BLaER1 (cell line): Measurements from ENCODE around the gene ARID3A.

ENCODE experiments used
- H3K27ac ChIP-seq: shearing (Covaris generic); formaldehyde crosslinking; 2 replicates; pipeline ENCODE4 v1.8.1; 2022
- H3K27me3 ChIP-seq: shearing (Covaris generic); formaldehyde crosslinking; 2 replicates; pipeline ENCODE4 v1.8.1; 2022
- H3K36me3 ChIP-seq: shearing (Covaris generic); formaldehyde crosslinking; 2 replicates; pipeline ENCODE4 v1.8.1; 2022
- H3K4me1 ChIP-seq: shearing (Covaris generic); formaldehyde crosslinking; 2 replicates; pipeline ENCODE4 v1.8.1; 2022
- H3K4me2 ChIP-seq: shearing (Covaris generic); formaldehyde crosslinking; 2 replicates; pipeline ENCODE4 v1.8.1; 2022
- H3K4me3 ChIP-seq: shearing (Covaris generic); formaldehyde crosslinking; 2 replicates; pipeline ENCODE4 v1.8.1; 2022
- H3K9ac ChIP-seq: shearing (Covaris generic); formaldehyde crosslinking; 2 replicates; pipeline ENCODE4 v1.8.1; 2022
- H3K9me3 ChIP-seq: shearing (Covaris generic); formaldehyde crosslinking; 2 replicates; pipeline ENCODE4 v1.8.1; 2022
- H4K20me1 ChIP-seq: shearing (Covaris generic); formaldehyde crosslinking; 2 replicates; pipeline ENCODE4 v1.8.1; 2022
- Cebpa-rat ChIP-seq: shearing (Covaris generic); IDR thresholded peaks from 2 replicates; pipeline ENCODE4 v1.8.1; 2022

ARID3A gene

GRCh38 chr19:1006711-1007398 lies 81.0 kb downstream of the ARID3A start:
- Histone ChIP-seq H3K9me3 (no peaks in the 10 kb centered on the region), H3K4me3 (no peak overlapping the region), H3K9ac (no peak overlapping the region), H4K20me1 (peaks cover 44% of the 10 kb centered on the region), H3K27me3 (peaks cover 17% of the 10 kb centered on the region), H3K4me2 (no peak overlapping the region), H3K4me1 (peaks cover under 1% of the 10 kb centered on the region; the same call in 1 of the 2 replicates), H3K36me3 (peaks cover 44% of the 10 kb centered on the region), H3K27ac (no peak overlapping the region)
- TF ChIP-seq Cebpa-rat: no peak

GRCh38 chr19:1007399-1008251 lies 81.8 kb downstream of the ARID3A start:
- Histone ChIP-seq H3K4me1 (no peaks in the 10 kb centered on the region), H3K4me3 (no peak overlapping the region), H3K27me3 (peaks cover 10% of the 10 kb centered on the region), H3K27ac (no peak overlapping the region), H3K4me2 (no peak overlapping the region), H3K36me3 (peaks cover 51% of the 10 kb centered on the region), H3K9ac (no peak overlapping the region), H3K9me3 (no peaks in the 10 kb centered on the region), H4K20me1 (peaks cover 50% of the 10 kb centered on the region)
- TF ChIP-seq Cebpa-rat: no peak

- H3K4me2 ChIP-seq: no peak overlapping the region
- peaks cover 60% of the 10 kb centered on the region for H3K36me3 ChIP-seq
- H4K20me1 ChIP-seq: peaks cover 54% of the 10 kb centered on the region
- no peak overlapping the region for H3K9ac ChIP-seq
- H3K4me1 ChIP-seq: no peaks in the 10 kb centered on the region
- TF ChIP-seq Cebpa-rat: no peak
- no peak overlapping the region for H3K4me3 ChIP-seq
- peaks cover 3% of the 10 kb centered on the region for H3K27me3 ChIP-seq
- H3K27ac ChIP-seq: no peak overlapping the region
- no peaks in the 10 kb centered on the region for H3K9me3 ChIP-seq
Observed at GRCh38 chr19:1008268-1009040, 82.6 kb downstream of the ARID3A start.

- Histone ChIP-seq H3K9me3 (no peaks in the 10 kb centered on the region), H3K4me2 (no peak overlapping the region), H3K27me3 (no peaks in the 10 kb centered on the region), H3K4me3 (no peak overlapping the region), H4K20me1 (peaks cover 61% of the 10 kb centered on the region), H3K27ac (no peak overlapping the region), H3K4me1 (no peaks in the 10 kb centered on the region), H3K9ac (no peak overlapping the region), H3K36me3 (peaks cover 68% of the 10 kb centered on the region)
- no peak for TF ChIP-seq Cebpa-rat
Observed at GRCh38 chr19:1009041-1009980, 83.5 kb downstream of the ARID3A start.

- H4K20me1 ChIP-seq: peaks cover 69% of the 10 kb centered on the region
- no peaks in the 10 kb centered on the region for H3K27me3 ChIP-seq
- TF ChIP-seq Cebpa-rat: no peak
- no peak overlapping the region for H3K4me3 ChIP-seq
- no peak overlapping the region for H3K27ac ChIP-seq
- H3K4me2 ChIP-seq: no peak overlapping the region
- no peaks in the 10 kb centered on the region for H3K4me1 ChIP-seq
- H3K9me3 ChIP-seq: no peaks in the 10 kb centered on the region
- peaks cover 76% of the 10 kb centered on the region for H3K36me3 ChIP-seq
- H3K9ac ChIP-seq: no peak overlapping the region
Observed at GRCh38 chr19:1009981-1010538, 84.2 kb downstream of the ARID3A start.

- Histone ChIP-seq H3K4me2 (no peak overlapping the region), H3K36me3 (peaks cover 84% of the 10 kb centered on the region), H3K4me1 (no peaks in the 10 kb centered on the region), H4K20me1 (peaks cover 77% of the 10 kb centered on the region), H3K9me3 (no peaks in the 10 kb centered on the region), H3K27me3 (no peaks in the 10 kb centered on the region), H3K9ac (no peak overlapping the region), H3K27ac (no peak overlapping the region), H3K4me3 (no peak overlapping the region)
- no peak for TF ChIP-seq Cebpa-rat
Observed at GRCh38 chr19:1010586-1011510, 85.0 kb downstream of the ARID3A start.

- Histone ChIP-seq H3K4me3 (no peak overlapping the region), H4K20me1 (peaks cover 81% of the 10 kb centered on the region), H3K9me3 (no peaks in the 10 kb centered on the region), H3K36me3 (peaks cover 87% of the 10 kb centered on the region), H3K4me2 (no peak overlapping the region), H3K27me3 (no peaks in the 10 kb centered on the region), H3K9ac (no peak overlapping the region), H3K4me1 (peaks cover 7% of the 10 kb centered on the region), H3K27ac (no peak overlapping the region)
- no peak for TF ChIP-seq Cebpa-rat
Observed at GRCh38 chr19:1011831-1012333, 86.0 kb downstream of the ARID3A start.

GRCh38 chr19:1012334-1012733 lies 86.5 kb downstream of the ARID3A start:
- H3K9me3 ChIP-seq: no peaks in the 10 kb centered on the region
- H3K4me3 ChIP-seq: no peak overlapping the region
- no peak overlapping the region for H3K27ac ChIP-seq
- no peak for TF ChIP-seq Cebpa-rat
- H3K9ac ChIP-seq: no peak overlapping the region
- no peaks in the 10 kb centered on the region for H3K27me3 ChIP-seq
- H3K4me2 ChIP-seq: no peak overlapping the region
- H3K36me3 ChIP-seq: peaks cover 86% of the 10 kb centered on the region
- H3K4me1 ChIP-seq: peaks cover 12% of the 10 kb centered on the region
- H4K20me1 ChIP-seq: peaks cover 81% of the 10 kb centered on the region
